Measurements from ENCODE around the gene VRK2.

VRK2 gene

GRCh38 chr2:58055033-58055786, 8.6 kb downstream of the VRK2 start:
- no peak for TF ChIP-seq CTCF (IDR thresholded peaks at IDR 0.05)

DNA sequence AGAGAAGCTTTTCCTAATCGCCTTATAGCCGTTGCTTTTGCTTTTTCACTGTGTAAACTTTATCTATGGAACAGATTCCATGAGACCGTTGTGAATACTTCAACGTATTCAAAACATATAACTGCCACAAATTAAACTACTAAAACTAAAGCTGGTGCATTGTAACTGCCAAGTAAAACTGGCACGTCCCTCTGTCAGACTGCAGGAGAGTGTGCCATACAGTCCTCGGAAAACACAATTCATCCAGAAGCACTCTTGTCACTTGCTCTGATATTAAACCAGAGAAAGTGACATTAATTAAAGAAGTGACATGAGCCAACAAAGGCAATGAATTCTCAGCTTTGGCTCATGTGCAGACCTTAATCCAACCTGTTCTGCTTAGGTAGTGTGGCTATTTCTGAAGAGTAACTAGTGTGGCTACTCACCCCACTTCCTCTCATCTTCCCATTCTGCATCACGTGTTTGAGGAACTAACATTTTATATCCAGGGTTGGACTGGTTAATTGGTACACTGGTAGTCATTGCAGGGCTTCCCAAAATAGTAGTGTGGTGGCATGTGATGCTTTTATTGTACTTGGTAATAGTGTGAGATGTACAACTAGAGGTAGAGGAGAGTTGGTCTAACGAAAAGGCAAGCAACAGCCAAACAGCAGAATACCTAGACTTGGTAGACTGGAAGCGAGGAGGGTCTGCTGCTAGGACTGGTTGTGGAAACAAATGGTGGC, 9.7 kb downstream of the VRK2 start:
- no peak for TF ChIP-seq CTCF (IDR thresholded peaks at IDR 0.05)

DNA sequence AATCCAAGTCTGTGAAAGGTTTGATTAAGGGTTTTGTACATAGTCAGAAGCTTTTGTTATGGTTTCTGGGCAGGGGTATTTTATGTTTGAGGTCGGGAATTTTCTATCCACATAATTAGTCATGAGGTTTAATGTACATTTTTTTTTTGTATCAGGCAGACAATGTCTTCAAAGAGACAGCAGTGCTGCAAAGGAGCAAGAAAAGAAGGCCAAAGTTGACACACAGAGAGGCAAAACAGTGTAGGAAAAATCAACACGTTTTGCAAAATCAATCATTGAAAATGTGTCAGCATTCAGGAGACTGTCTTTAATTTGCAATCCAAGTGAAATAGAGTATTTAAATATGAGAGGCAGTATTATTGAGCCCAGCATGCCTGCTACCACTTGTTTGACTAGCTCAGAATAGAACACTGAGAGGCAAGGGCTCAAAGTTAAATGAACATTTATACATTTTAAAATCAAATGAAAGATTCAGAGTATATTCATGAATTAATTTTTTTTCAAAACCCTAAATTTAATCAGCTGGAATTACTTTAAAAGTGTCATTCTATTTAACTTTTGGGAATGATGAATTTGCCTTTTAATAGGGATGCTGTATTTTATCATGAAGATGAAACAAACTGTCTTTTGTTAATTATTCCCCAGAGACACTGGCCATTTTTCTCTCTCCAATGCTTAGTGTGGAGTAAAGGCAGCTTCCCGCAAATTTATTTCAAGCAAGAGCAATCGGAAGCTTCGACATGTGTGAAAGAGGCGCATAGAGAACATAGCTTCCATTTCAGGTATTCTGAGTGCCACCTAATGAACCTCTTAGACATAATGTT, 11.3 kb downstream of the VRK2 start:
- no peak for TF ChIP-seq CTCF (IDR thresholded peaks at IDR 0.05)

DNA sequence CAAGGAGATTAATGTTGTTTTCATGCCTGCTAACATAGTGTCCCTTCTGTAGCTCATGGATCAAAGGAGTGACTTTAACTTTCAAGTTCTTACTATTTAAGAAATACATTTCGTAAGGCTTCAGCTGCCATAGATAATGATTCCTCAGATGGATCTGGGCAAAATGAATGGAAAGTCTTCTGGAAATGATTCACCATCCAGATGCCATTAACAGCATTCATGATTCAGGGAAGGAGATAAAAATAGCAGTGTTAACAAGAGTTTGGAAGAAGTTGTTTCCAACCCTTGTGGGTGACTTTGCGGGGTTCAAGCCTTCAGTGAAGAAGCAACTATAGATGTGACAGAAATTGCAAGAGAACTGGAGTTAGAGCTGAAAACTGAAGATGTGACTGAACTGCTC, 17.0 kb downstream of the VRK2 start:
- TF ChIP-seq CTCF (IDR thresholded peaks at IDR 0.05), result no peak

DNA sequence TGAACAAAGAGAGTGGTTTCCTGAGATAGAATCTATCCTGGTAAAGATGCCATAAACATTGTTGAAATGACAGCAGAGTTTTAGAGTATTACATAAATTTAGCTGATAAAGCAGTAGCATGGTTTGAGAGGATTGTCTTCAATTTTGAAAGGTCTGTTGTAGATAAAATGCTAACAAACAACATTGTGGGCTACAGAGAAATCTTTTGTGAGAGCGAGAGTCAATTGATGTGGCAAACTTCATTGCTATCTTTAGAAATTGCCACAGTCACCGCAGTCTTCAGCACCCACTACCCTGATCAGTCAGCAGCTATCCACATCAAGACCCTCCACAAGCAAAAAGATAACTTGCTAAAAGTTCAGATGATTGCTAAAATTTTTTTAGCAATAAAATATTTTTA, 17.5 kb downstream of the VRK2 start:
- TF ChIP-seq CTCF (IDR thresholded peaks at IDR 0.05), result no peak

- no peak for TF ChIP-seq CTCF (IDR thresholded peaks at IDR 0.05)
Measured at GRCh38 chr2:58065248-58065647, 18.6 kb downstream of the VRK2 start.

- no peak for TF ChIP-seq CTCF (IDR thresholded peaks at IDR 0.05)
Measured at GRCh38 chr2:58067001-58067400, 20.4 kb downstream of the VRK2 start.
